OCI-LY3 (cell line): ENCODE measurements around the gene CHRM4.

Source experiments
- CTCF ChIP-seq: fragments of 200-600, 300-600 bp; sonication (generic); IDR thresholded peaks from 2 replicates; pipeline ENCODE4 v1.5.1; 2014; ENCODE audit warnings: antibody characterized with exemption, low read length, low read depth
- EZH2phosphoT487 ChIP-seq: fragments of 200-600 bp; shearing (Covaris generic); IDR thresholded peaks from 2 replicates; pipeline ENCODE4 v1.6.1; 2018; ENCODE audit warnings: antibody characterized with exemption, mixed run types, low read depth

- TF ChIP-seq CTCF (no peak), EZH2phosphoT487 (no peak)
Measured at GRCh38 chr11:46377290-46377689, 14.3 kb downstream of the CHRM4 start.
